RWPE2 (cell line): ENCODE measurements around the gene MLXIP.

ENCODE experiments used
- ATAC-seq: fragments of 200-7000 bp; cut with Tn5 transposase; 3 replicates; pipeline ENCODE4 v1.9.1; 2021; ENCODE audit warnings: low read depth
- DNase-seq: peaks from one replicate; pipeline ENCODE4 v3.0.0-alpha.2; 2020; ENCODE audit warnings: low spot score
- H3K27ac ChIP-seq: fragments of 450-650 bp; 2 replicates; pipeline ENCODE4 v1.5.1; 2017; ENCODE audit warnings: mild to moderate bottlenecking; ENCODE audit not compliant: poor library complexity, severe bottlenecking
- H3K27me3 ChIP-seq: fragments of 250-450 bp; sonication (Bioruptor Pico); 2 replicates; pipeline ENCODE4 v1.5.1; 2021; ENCODE audit warnings: mild to moderate bottlenecking, moderate library complexity; ENCODE audit not compliant: insufficient read depth, poor library complexity, severe bottlenecking
- H3K36me3 ChIP-seq: fragments of 250-450 bp; sonication (Bioruptor Pico); 2 replicates; pipeline ENCODE4 v1.5.1; 2020; ENCODE audit warnings: low read depth, mild to moderate bottlenecking, moderate library complexity
- H3K4me1 ChIP-seq: fragments of 250-450 bp; sonication (Bioruptor Pico); 2 replicates; pipeline ENCODE4 v1.5.1; 2021; ENCODE audit warnings: mild to moderate bottlenecking, moderate library complexity; ENCODE audit not compliant: insufficient read depth, poor library complexity, severe bottlenecking
- H3K4me3 ChIP-seq: fragments of 250-450 bp; sonication (Bioruptor Pico); 2 replicates; pipeline ENCODE4 v1.5.1; 2021; ENCODE audit warnings: mild to moderate bottlenecking, moderate library complexity; ENCODE audit not compliant: severe bottlenecking
- H3K9me3 ChIP-seq: fragments of 250-450 bp; sonication (Bioruptor Pico); 2 replicates; pipeline ENCODE4 v1.5.1; 2021; ENCODE audit warnings: mild to moderate bottlenecking, moderate library complexity; ENCODE audit not compliant: severe bottlenecking
- CTCF ChIP-seq: fragments of 450-650 bp; IDR thresholded peaks from one replicate; pipeline ENCODE4 v1.5.1; 2017; ENCODE audit warnings: mild to moderate bottlenecking, moderate library complexity; ENCODE audit not compliant: poor library complexity, severe bottlenecking

Gene MLXIP

GRCh38 chr12:122058549-122059149 lies 19.9 kb upstream of the MLXIP start:
- Histone ChIP-seq H3K27ac (no peak overlapping the region), H3K4me3 (no peak overlapping the region), H3K27me3 (no peaks in the 10 kb centered on the region), H3K36me3 (peaks cover 39% of the 10 kb centered on the region), H3K4me1 (peaks cover 16% of the 10 kb centered on the region), H3K9me3 (no peaks in the 10 kb centered on the region)
- DNase-seq: no peak
- ATAC-seq: no peak
- TF ChIP-seq CTCF: no peak

- no peaks in the 10 kb centered on the region for H3K27me3 ChIP-seq
- peaks cover 39% of the 10 kb centered on the region for H3K36me3 ChIP-seq
- no peak overlapping the region for H3K27ac ChIP-seq
- TF ChIP-seq CTCF: no peak
- no peak overlapping the region for H3K4me3 ChIP-seq
- no peaks in the 10 kb centered on the region for H3K9me3 ChIP-seq
- ATAC-seq (no peak), DNase-seq (no peak)
- H3K4me1 ChIP-seq: peaks cover 21% of the 10 kb centered on the region
Measured at GRCh38 chr12:122059203-122059960, 19.2 kb upstream of the MLXIP start.

GRCh38 chr12:122060081-122060501 lies 18.5 kb upstream of the MLXIP start:
- no peak for TF ChIP-seq CTCF
- no peaks in the 10 kb centered on the region for H3K9me3 ChIP-seq
- H3K27ac ChIP-seq: no peak overlapping the region
- H3K36me3 ChIP-seq: peaks cover 32% of the 10 kb centered on the region
- H3K27me3 ChIP-seq: no peaks in the 10 kb centered on the region
- ATAC-seq (no peak), DNase-seq (no peak)
- peaks cover 28% of the 10 kb centered on the region for H3K4me1 ChIP-seq
- no peak overlapping the region for H3K4me3 ChIP-seq

GRCh38 chr12:122061253-122061652 lies 17.3 kb upstream of the MLXIP start:
- Histone ChIP-seq H3K36me3 (peaks cover 23% of the 10 kb centered on the region), H3K9me3 (no peaks in the 10 kb centered on the region), H3K27me3 (no peaks in the 10 kb centered on the region), H3K27ac (no peak overlapping the region), H3K4me1 (peaks cover 29% of the 10 kb centered on the region), H3K4me3 (no peak overlapping the region)
- TF ChIP-seq CTCF: no peak
- ATAC-seq (no peak), DNase-seq (no peak)
